Mammary epithelial cell (primary cell): ENCODE results near the gene RXYLT1.

Source experiments
- CTCF ChIP-seq, 2 donors: IDR thresholded peaks in 1 of 2; conservative IDR thresholded peaks in 1 of 2; 2 replicates each; pipeline ENCODE4 v1.5.1; 2011 to 2012; ENCODE audit warnings: inconsistent platforms in 2 of 2, low read length in 2 of 2, mild to moderate bottlenecking in 2 of 2, control low read depth in 1 of 2, low read depth in 1 of 2; ENCODE audit not compliant: insufficient read depth in 1 of 2; ENCODE audit errors: extremely low read depth in 1 of 2
- EZH2 ChIP-seq: IDR thresholded peaks from 2 replicates; pipeline ENCODE4 v1.6.1; 2012; ENCODE audit warnings: low read length, inconsistent platforms, borderline replicate concordance

- peak; percentile 70 to 94 for TF ChIP-seq CTCF (conservative IDR thresholded peaks at IDR 0.05 in 1 of 2, IDR thresholded peaks at IDR 0.05 in 1 of 2; ENCODE audit: extremely low read depth in 1 of 2, insufficient read depth in 1 of 2, low read depth in 1 of 2, low read length in 2 of 2)
- no peak for TF ChIP-seq EZH2
These were observed 64.1 kb downstream of the RXYLT1 start for GRCh38 chr12:63843721-63844390.
